HepG2 (cell line): ENCODE results near the gene STRIT1. TPM values are rescaled to one million over a fixed set of nuclear protein-coding genes. Genes with fewer than 3 reads are reported as not detected.

Experiments
- HNF1A ChIP-seq, 2 experiments: sonication (generic) in 1 of 2; formaldehyde crosslinking in 1 of 2; IDR thresholded peaks; 2 replicates each; pipeline versions ENCODE4 v1.4.0 to v1.6.1; 2016 to 2020; ENCODE audit warnings: borderline replicate concordance in 1 of 2, low read depth in 1 of 2, mild to moderate bottlenecking in 1 of 2, missing genetic modification reagents in 1 of 2
- PCBP1 ChIP-seq: fragments of 200-400 bp; formaldehyde crosslinking; IDR thresholded peaks from 2 replicates; pipeline ENCODE4 v1.6.1; 2017; ENCODE audit warnings: mild to moderate bottlenecking, low read depth, low read length, borderline replicate concordance
- ZBTB20 ChIP-seq: sonication (generic); formaldehyde crosslinking; IDR thresholded peaks from 2 replicates; pipeline ENCODE4 v1.8.1; 2023; ENCODE audit warnings: missing genetic modification reagents, low read depth, mild to moderate bottlenecking, borderline replicate concordance
- ZFY ChIP-seq: sonication (generic); formaldehyde crosslinking; IDR thresholded peaks from 2 replicates; pipeline ENCODE4 v1.4.0; 2020; ENCODE audit warnings: missing genetic modification reagents
- ZKSCAN5 ChIP-seq: sonication (generic); formaldehyde crosslinking; IDR thresholded peaks from 2 replicates; pipeline ENCODE4 v1.5.1; 2020; ENCODE audit warnings: mild to moderate bottlenecking, missing genetic modification reagents
- ZNF850 ChIP-seq: sonication (generic); formaldehyde crosslinking; conservative IDR thresholded peaks from 2 replicates; pipeline ENCODE4 v1.9.0; 2021; ENCODE audit warnings: mild to moderate bottlenecking, missing genetic modification reagents
- polyA plus RNA-seq, 8 experiments: library from polyadenylated mRNA; depleted of rRNA in 3 of 8; stranded (reverse) in 7 of 8; unstranded in 1 of 8; fragments of >200 nt; fragmentation: Illumina TruSeq in 4 of 8; extraction: Trizol in 4 of 8; gene quantifications; 2 replicates each; pipeline versions ENCODE4 v1.2.1 to v1.2.3, GENCODE V29; 2011 to 2016; ENCODE audit warnings: low read depth in 4 of 8, missing spikeins in 1 of 8, mixed read lengths in 1 of 8; ENCODE audit not compliant: insufficient read depth in 1 of 8
- total RNA-seq, 5 experiments: library from RNA; depleted of rRNA; stranded (reverse); fragments of >200 nt; fragmentation: Illumina TruSeq; extraction: Trizol; gene quantifications; 2 replicates each; pipeline ENCODE4 v1.2.3, GENCODE V29; 2016; ENCODE audit warnings: low read depth in 1 of 5

STRIT1 gene
- total and polyA plus RNA-seq, 2 of the 13 experiments (the other 11 are each of a cell fraction or from before 2014, with no cell fraction given), result not detected

GRCh38 chr3:155241579-155241978 lies 51.9 kb downstream of the STRIT1 start (continued):
- no peak for TF ChIP-seq HNF1A (IDR thresholded peaks at IDR 0.05; ENCODE audit: low read depth)
- TF ChIP-seq HNF1A (CRISPR knock-in tag; IDR thresholded peaks at IDR 0.05; ENCODE audit: borderline replicate concordance), result no peak
- TF ChIP-seq ZFY (CRISPR knock-in tag), result no peak
- no peak for TF ChIP-seq ZBTB20 (CRISPR knock-in tag)
- no peak for TF ChIP-seq ZKSCAN5 (CRISPR knock-in tag)
- TF ChIP-seq ZNF850 (CRISPR knock-in tag), result no peak
- TF ChIP-seq PCBP1, result no peak

Other genes starting within 250 kb of the STRIT1 start
- gene MME, start 213.4 kb downstream of the STRIT1 start, total RNA-seq (2016; rRNA removed; fragmentation: Illumina TruSeq; extraction: Trizol), result not detected in 2 replicates
- gene MME, start 213.4 kb downstream of the STRIT1 start, polyA plus RNA-seq (2011; rRNA removed), result not detected in 2 replicates